Fibroblast of gingiva (primary cell): ENCODE results near the gene C4orf51.

Experiments used
- DNase-seq: peaks from one replicate; pipeline ENCODE4 v3.0.0-alpha.2; 2011; ENCODE audit warnings: low read depth

C4orf51 gene

GRCh38 chr4:145756244-145756643 is 76.3 kb downstream of the C4orf51 start:
- DNase-seq, result no peak

GRCh38 chr4:145757188-145757587 is 77.2 kb downstream of the C4orf51 start:
- no peak for DNase-seq

GRCh38 chr4:145760176-145760575 is 80.2 kb downstream of the C4orf51 start:
- DNase-seq, result no peak

- DNase-seq, result no peak
Observed at GRCh38 chr4:145760961-145761929, 81.3 kb downstream of the C4orf51 start.

GRCh38 chr4:145762719-145763118 is 82.8 kb downstream of the C4orf51 start:
- no peak for DNase-seq

GRCh38 chr4:145763399-145763798 is 83.5 kb downstream of the C4orf51 start:
- DNase-seq, result no peak

GRCh38 chr4:145766273-145766672 is 86.3 kb downstream of the C4orf51 start:
- DNase-seq, result no peak

- DNase-seq, result peak; percentile 46
Observed at GRCh38 chr4:145769450-145770037, 89.6 kb downstream of the C4orf51 start.

GRCh38 chr4:145770124-145770523 is 90.2 kb downstream of the C4orf51 start:
- DNase-seq, result no peak

GRCh38 chr4:145772347-145772746 is 92.4 kb downstream of the C4orf51 start:
- no peak for DNase-seq

- no peak for DNase-seq
Observed at GRCh38 chr4:145773581-145774234, 93.8 kb downstream of the C4orf51 start.

- no peak for DNase-seq
Observed at GRCh38 chr4:145774473-145774872, 94.5 kb downstream of the C4orf51 start.

GRCh38 chr4:145775406-145775805 is 95.5 kb downstream of the C4orf51 start:
- no peak for DNase-seq

GRCh38 chr4:145776208-145776607 is 96.3 kb downstream of the C4orf51 start:
- no peak for DNase-seq

- DNase-seq, result no peak
Observed at GRCh38 chr4:145779319-145779801, 99.4 kb downstream of the C4orf51 start.

- no peak for DNase-seq
Observed at GRCh38 chr4:145781351-145781750, 101.4 kb downstream of the C4orf51 start.
